HUES6 (cell line): ENCODE results near the gene SDF4.
"Not testable (repeated sequence)": the region's sequence is repeated elsewhere in the genome, so short reads cannot be mapped to it uniquely, and the experiment has no call there.

ENCODE experiments used
- H3K27ac ChIP-seq: 2 replicates; pipeline ENCODE4 v1.7.0; 2013; ENCODE audit warnings: low read depth, mild to moderate bottlenecking, low read length, inconsistent platforms
- H3K27me3 ChIP-seq: 2 replicates; pipeline ENCODE4 v1.6.1; 2013; ENCODE audit warnings: low read length; ENCODE audit not compliant: control insufficient read depth, insufficient read depth
- H3K36me3 ChIP-seq: 2 replicates; pipeline ENCODE4 v1.6.1; 2013; ENCODE audit warnings: low read length; ENCODE audit not compliant: control insufficient read depth, insufficient read depth
- H3K4me1 ChIP-seq: 2 replicates; pipeline ENCODE4 v1.6.1; 2013; ENCODE audit warnings: low read length; ENCODE audit not compliant: control insufficient read depth, insufficient read depth
- H3K4me3 ChIP-seq: 2 replicates; pipeline ENCODE4 v1.5.1; 2013; ENCODE audit warnings: low read depth, low read length
- H3K9ac ChIP-seq: one replicate; pipeline ENCODE4 v1.6.1; 2013; ENCODE audit warnings: mild to moderate bottlenecking, low read length
- H3K9me3 ChIP-seq: 2 replicates; pipeline ENCODE4 v1.6.1; 2013; ENCODE audit warnings: low read depth, low read length; ENCODE audit not compliant: control insufficient read depth, insufficient read depth

SDF4 gene

GRCh38 chr1:1259540-1259939, 27.7 kb upstream of the SDF4 start:
- H3K27ac ChIP-seq: no peak overlapping the region
- H3K9me3 ChIP-seq: no peaks in the 10 kb centered on the region
- H3K27me3 ChIP-seq: no peaks in the 10 kb centered on the region
- H3K9ac ChIP-seq: no peak overlapping the region
- H3K4me1 ChIP-seq: peaks cover 15% of the 10 kb centered on the region
- peaks cover 78% of the 10 kb centered on the region for H3K36me3 ChIP-seq
- no peak overlapping the region for H3K4me3 ChIP-seq

DNA sequence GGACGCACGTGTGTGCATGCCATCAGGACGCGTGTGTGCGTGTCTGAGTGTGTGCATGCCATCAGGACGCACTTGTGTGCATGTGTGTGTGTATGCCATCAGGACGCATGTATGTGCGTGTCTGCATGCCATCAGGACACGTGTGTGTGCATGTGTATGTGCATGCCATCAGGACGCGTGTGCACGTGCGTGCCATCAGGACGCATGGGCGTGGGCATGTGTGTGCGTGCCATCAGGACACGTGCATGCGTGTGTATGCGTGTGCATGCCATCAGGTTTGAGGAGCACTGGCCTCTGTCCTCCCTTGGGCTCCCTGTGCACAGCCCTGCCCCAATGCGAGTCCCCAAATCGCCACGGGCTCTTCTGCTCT, 27.3 kb upstream of the SDF4 start:
- Histone ChIP-seq H3K27ac (no peak overlapping the region), H3K4me3 (no peak overlapping the region), H3K36me3 (peaks cover 80% of the 10 kb centered on the region), H3K9me3 (no peaks in the 10 kb centered on the region), H3K27me3 (no peaks in the 10 kb centered on the region), H3K4me1 (peaks cover 15% of the 10 kb centered on the region), H3K9ac (no peak overlapping the region)

DNA sequence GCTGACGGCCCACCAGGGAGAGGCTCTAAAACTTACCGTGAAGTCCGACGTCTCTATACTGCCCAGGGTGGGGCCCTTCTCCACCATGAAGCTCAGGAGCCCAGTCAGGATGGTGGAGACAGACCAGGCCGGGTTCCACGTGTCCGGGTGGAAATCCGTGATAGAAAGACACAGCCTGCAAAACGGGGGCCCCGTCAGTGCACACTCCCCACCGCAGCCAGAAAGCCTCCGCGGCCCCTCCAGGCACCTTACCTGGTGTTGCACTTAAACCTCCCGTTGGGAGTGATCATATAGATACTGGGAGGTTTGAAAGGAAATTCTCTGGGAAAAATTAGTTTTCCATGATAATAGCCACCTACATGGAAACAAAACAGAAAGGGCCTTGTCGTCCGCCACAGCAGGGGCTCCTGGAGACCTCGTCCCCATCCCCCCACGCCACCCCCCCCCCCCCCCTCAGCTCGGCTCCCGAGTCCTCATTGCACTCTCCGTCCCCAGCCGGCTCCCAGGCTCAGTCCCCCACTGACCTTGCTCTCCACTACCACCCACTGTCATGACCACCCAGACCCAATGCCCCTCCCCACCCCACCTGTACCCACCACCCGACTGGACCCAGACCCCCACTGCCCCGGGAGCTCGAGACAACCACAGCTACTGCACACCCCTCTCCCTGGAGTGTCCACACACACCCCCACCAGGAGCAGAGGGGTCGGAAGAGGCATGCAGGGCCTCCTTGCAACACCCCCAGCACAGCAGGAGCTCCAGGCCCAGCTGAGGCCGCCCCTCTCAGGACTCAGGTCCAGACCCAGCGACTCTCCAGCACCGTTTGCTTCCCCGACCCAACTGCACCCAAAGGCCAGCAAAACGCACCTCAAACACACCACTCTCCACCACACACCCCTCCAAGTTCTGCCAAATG, 25.4 kb upstream of the SDF4 start:
- peak overlapping the region; percentile 34 for H3K9ac ChIP-seq
- H3K27ac ChIP-seq: 0 out of 2 replicates have a peak overlapping the region, but pooled peaks have one; percentile 25
- no peaks in the 10 kb centered on the region for H3K9me3 ChIP-seq
- no peak overlapping the region for H3K4me3 ChIP-seq
- H3K27me3 ChIP-seq: no peaks in the 10 kb centered on the region
- peaks cover 15% of the 10 kb centered on the region for H3K4me1 ChIP-seq
- peaks cover 78% of the 10 kb centered on the region for H3K36me3 ChIP-seq

GRCh38 chr1:1255611-1256010, 23.8 kb upstream of the SDF4 start:
- Histone ChIP-seq H3K36me3 (peaks cover 68% of the 10 kb centered on the region), H3K27ac (0 out of 2 replicates have a peak overlapping the region, but pooled peaks have one; percentile 8), H3K4me1 (peaks cover 15% of the 10 kb centered on the region), H3K27me3 (no peaks in the 10 kb centered on the region), H3K4me3 (no peak overlapping the region), H3K9me3 (no peaks in the 10 kb centered on the region), H3K9ac (no peak overlapping the region)

- Histone ChIP-seq H3K27ac (no peak overlapping the region), H3K9ac (no peak overlapping the region), H3K9me3 (no peaks in the 10 kb centered on the region), H3K4me1 (peaks cover 15% of the 10 kb centered on the region), H3K4me3 (no peak overlapping the region), H3K27me3 (no peaks in the 10 kb centered on the region), H3K36me3 (peaks cover 62% of the 10 kb centered on the region)
Measured at GRCh38 chr1:1255078-1255477, 23.3 kb upstream of the SDF4 start.

- H3K4me3 ChIP-seq: no peak overlapping the region
- H3K4me1 ChIP-seq: peaks cover 15% of the 10 kb centered on the region
- peaks cover 58% of the 10 kb centered on the region for H3K36me3 ChIP-seq
- no peak overlapping the region for H3K27ac ChIP-seq
- H3K9me3 ChIP-seq: no peaks in the 10 kb centered on the region
- no peak overlapping the region for H3K9ac ChIP-seq
- H3K27me3 ChIP-seq: no peaks in the 10 kb centered on the region
Measured at GRCh38 chr1:1254667-1254998, 22.8 kb upstream of the SDF4 start.

DNA sequence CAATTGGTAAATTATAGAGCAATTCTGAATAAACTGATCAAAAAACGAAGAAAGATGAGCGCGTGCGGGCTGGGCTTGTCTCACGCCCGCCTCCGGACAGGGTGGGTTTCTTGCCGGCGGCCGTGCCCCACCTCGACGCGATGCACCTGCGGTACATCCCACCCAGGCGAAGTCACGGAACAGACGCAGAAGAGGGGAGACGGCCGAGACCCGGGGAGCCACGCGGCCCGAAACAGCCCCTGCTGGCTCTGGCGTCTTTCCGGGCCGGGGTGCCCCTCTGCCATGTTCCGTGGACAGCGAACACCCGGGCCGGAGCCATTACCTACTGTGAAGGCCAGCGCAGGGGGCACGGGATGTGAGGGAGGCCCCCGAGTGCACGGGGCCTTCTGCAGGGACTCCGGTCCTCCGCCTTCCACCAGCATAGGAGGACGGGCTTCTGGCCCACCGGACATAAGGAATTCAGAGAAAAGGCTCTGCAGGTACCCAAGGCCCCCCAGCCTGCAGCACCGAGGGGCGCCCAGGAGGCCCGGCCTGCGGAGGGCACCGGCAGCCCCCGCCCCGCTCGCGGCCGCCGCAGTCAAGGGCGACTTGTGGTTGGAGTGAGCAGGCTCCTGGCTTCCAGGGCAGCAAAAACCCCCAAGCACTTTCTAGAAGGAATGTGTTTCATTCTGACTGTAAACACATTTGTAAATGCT, 22.3 kb upstream of the SDF4 start:
- Histone ChIP-seq H3K27me3 (no peaks in the 10 kb centered on the region), H3K9ac (no peak overlapping the region), H3K4me3 (no peak overlapping the region), H3K9me3 (no peaks in the 10 kb centered on the region), H3K27ac (no peak overlapping the region), H3K4me1 (peaks cover 14% of the 10 kb centered on the region), H3K36me3 (peaks cover 54% of the 10 kb centered on the region)

- Histone ChIP-seq H3K27ac (no peak overlapping the region), H3K27me3 (no peaks in the 10 kb centered on the region), H3K4me1 (peaks cover 7% of the 10 kb centered on the region), H3K4me3 (no peak overlapping the region), H3K9me3 (no peaks in the 10 kb centered on the region), H3K36me3 (peaks cover 50% of the 10 kb centered on the region), H3K9ac (no peak overlapping the region)
Measured at GRCh38 chr1:1253314-1253713, 21.5 kb upstream of the SDF4 start.

DNA sequence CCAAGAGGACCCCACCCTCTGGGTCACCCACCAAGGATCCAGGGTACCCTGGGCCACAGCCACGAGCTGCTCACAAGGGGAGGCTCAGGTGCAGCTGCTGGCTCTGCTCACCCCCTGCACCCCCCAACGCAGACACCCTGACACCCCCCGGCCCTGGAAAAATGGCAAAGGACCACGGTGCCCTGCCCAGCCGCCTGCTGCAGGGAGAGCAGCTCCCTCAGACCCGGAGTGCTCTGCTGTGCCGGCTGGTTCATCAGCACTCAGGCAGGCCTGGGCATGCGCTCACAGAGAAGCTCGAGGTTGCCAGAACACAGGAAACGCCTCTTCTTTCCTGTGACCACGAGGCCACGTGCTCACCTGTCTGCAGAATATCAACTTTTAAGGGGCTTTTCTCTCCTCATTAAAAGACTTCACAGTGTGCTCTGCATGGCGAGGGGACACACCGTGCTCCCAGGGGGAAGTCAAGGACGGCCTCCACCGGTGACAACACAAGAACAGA, 19.0 kb upstream of the SDF4 start:
- Histone ChIP-seq H3K27ac (peak overlapping the region; percentile 47; the same call in 1 of the 2 replicates), H3K4me1 (peaks cover 4% of the 10 kb centered on the region; the same call in 1 of the 2 replicates), H3K9me3 (no peaks in the 10 kb centered on the region), H3K27me3 (peaks cover 20% of the 10 kb centered on the region), H3K4me3 (no peak overlapping the region), H3K36me3 (peaks cover 35% of the 10 kb centered on the region), H3K9ac (no peak overlapping the region)

- not testable (repeated sequence) for H3K36me3 ChIP-seq, H3K27ac ChIP-seq, H3K4me3 ChIP-seq, H3K9ac ChIP-seq, H3K4me1 ChIP-seq, H3K9me3 ChIP-seq
- H3K27me3 ChIP-seq: peaks cover 21% of the 10 kb centered on the region
Measured at GRCh38 chr1:1248009-1248913, 16.5 kb upstream of the SDF4 start.
